Panc1 (cell line): Measurements from ENCODE around the gene CDKN1A.

ENCODE experiments used
- CTCF ChIP-seq: fragments of 450-650 bp; IDR thresholded peaks from 2 replicates; pipeline ENCODE4 v1.5.1; 2017; ENCODE audit warnings: mild to moderate bottlenecking
- POLR2AphosphoS5 ChIP-seq: IDR thresholded peaks from 2 replicates; pipeline ENCODE4 v1.6.1; 2012; ENCODE audit warnings: mild to moderate bottlenecking, low read depth, low read length, moderate library complexity
- SIN3A ChIP-seq: IDR thresholded peaks from 2 replicates; pipeline ENCODE4 v1.6.1; 2012; ENCODE audit warnings: low read depth, mild to moderate bottlenecking, low read length, moderate library complexity, borderline replicate concordance; ENCODE audit not compliant: insufficient read depth

DNA sequence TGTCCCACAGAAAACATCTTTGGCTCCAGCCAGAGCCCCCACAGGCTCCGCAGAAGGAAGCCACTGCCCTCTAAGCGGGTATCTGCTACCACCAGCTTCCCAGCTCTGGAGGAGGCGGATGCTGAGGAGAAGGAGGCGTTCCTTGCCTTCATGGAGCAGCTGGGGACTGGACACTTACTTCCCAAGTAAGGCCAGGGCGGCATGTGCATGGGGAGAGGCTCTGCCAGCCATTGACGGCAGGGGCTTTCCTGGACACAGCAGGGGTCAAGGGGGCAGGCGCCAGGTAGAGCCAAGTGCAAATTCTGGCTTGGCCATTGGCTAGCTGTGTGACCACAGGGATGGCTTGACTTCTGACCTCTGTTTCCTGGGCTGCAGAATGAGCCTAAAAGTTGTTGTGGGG lies 37.0 kb downstream of the CDKN1A start:
- TF ChIP-seq SIN3A = no peak
- TF ChIP-seq CTCF = no peak
- TF ChIP-seq POLR2AphosphoS5 = no peak
